ENCODE results near the gene TEX101.
"Not testable (repeated sequence)": the region's sequence is repeated elsewhere in the genome, so short reads cannot be mapped to it uniquely, and the experiment has no call there.

Gene TEX101

GRCh38 chr19:43437284-43437683 lies 22.6 kb downstream of the TEX101 start:
- not testable (repeated sequence) for H3K9ac ChIP-seq (ENCODE audit: low read depth, low read length); H3K27ac ChIP-seq (ENCODE audit: low read depth, low read length); H3K27me3 ChIP-seq (ENCODE audit: control insufficient read depth, insufficient read depth, low read length)

GRCh38 chr19:43437712-43438111 lies 23.0 kb downstream of the TEX101 start:
- Histone ChIP-seq H3K4me1 (ENCODE audit: control insufficient read depth, insufficient read depth, low read length) (no peaks in the 10 kb centered on the region), H3K9ac (ENCODE audit: low read depth, low read length) (no peak overlapping the region), H3K27me3 (ENCODE audit: control insufficient read depth, insufficient read depth, low read length) (no peaks in the 10 kb centered on the region), H3K9me3 (ENCODE audit: control insufficient read depth, insufficient read depth, low read length) (0 out of 2 replicates have a peak, but pooled peaks cover 3% of the 10 kb centered on the region), H3K4me3 (ENCODE audit: low read depth, low read length) (no peak overlapping the region), H3K27ac (ENCODE audit: low read depth, low read length) (no peak overlapping the region), H3K36me3 (ENCODE audit: control insufficient read depth, insufficient read depth, low read length) (no peaks in the 10 kb centered on the region)

More at GRCh38 chr19:43437284-43437683, 22.6 kb downstream of the TEX101 start:
- H3K9me3 ChIP-seq (ENCODE audit: control insufficient read depth, insufficient read depth, low read length); H3K4me3 ChIP-seq (ENCODE audit: low read depth, low read length); H3K4me1 ChIP-seq (ENCODE audit: control insufficient read depth, insufficient read depth, low read length); H3K36me3 ChIP-seq (ENCODE audit: control insufficient read depth, insufficient read depth, low read length): not testable (repeated sequence)

- Histone ChIP-seq H3K4me3 (ENCODE audit: low read depth, low read length) (no peak overlapping the region), H3K4me1 (ENCODE audit: control insufficient read depth, insufficient read depth, low read length) (no peaks in the 10 kb centered on the region), H3K27ac (ENCODE audit: low read depth, low read length) (no peak overlapping the region), H3K9ac (ENCODE audit: low read depth, low read length) (no peak overlapping the region), H3K36me3 (ENCODE audit: control insufficient read depth, insufficient read depth, low read length) (no peaks in the 10 kb centered on the region), H3K27me3 (ENCODE audit: control insufficient read depth, insufficient read depth, low read length) (no peaks in the 10 kb centered on the region), H3K9me3 (ENCODE audit: control insufficient read depth, insufficient read depth, low read length) (0 out of 2 replicates have a peak, but pooled peaks cover 3% of the 10 kb centered on the region)
These were observed 23.8 kb downstream of the TEX101 start for GRCh38 chr19:43438291-43439031.

- no peaks in the 10 kb centered on the region for H3K4me1 ChIP-seq (ENCODE audit: control insufficient read depth, insufficient read depth, low read length)
- 0 out of 2 replicates have a peak, but pooled peaks cover 3% of the 10 kb centered on the region for H3K9me3 ChIP-seq (ENCODE audit: control insufficient read depth, insufficient read depth, low read length)
- no peaks in the 10 kb centered on the region for H3K36me3 ChIP-seq (ENCODE audit: control insufficient read depth, insufficient read depth, low read length)
- H3K9ac ChIP-seq (ENCODE audit: low read depth, low read length), result no peak overlapping the region
- no peak overlapping the region for H3K4me3 ChIP-seq (ENCODE audit: low read depth, low read length)
- no peak overlapping the region for H3K27ac ChIP-seq (ENCODE audit: low read depth, low read length)
- no peaks in the 10 kb centered on the region for H3K27me3 ChIP-seq (ENCODE audit: control insufficient read depth, insufficient read depth, low read length)
These were observed 24.5 kb downstream of the TEX101 start for GRCh38 chr19:43439032-43439708.

- Histone ChIP-seq H3K4me3 (ENCODE audit: low read depth, low read length) (no peak overlapping the region), H3K9me3 (ENCODE audit: control insufficient read depth, insufficient read depth, low read length) (0 out of 2 replicates have a peak, but pooled peaks cover 3% of the 10 kb centered on the region), H3K27ac (ENCODE audit: low read depth, low read length) (no peak overlapping the region), H3K4me1 (ENCODE audit: control insufficient read depth, insufficient read depth, low read length) (no peaks in the 10 kb centered on the region), H3K36me3 (ENCODE audit: control insufficient read depth, insufficient read depth, low read length) (no peaks in the 10 kb centered on the region), H3K9ac (ENCODE audit: low read depth, low read length) (no peak overlapping the region), H3K27me3 (ENCODE audit: control insufficient read depth, insufficient read depth, low read length) (no peaks in the 10 kb centered on the region)
These were observed 25.0 kb downstream of the TEX101 start for GRCh38 chr19:43439709-43440063.

GRCh38 chr19:43441716-43442115 lies 27.0 kb downstream of the TEX101 start:
- Histone ChIP-seq H3K36me3 (ENCODE audit: control insufficient read depth, insufficient read depth, low read length) (no peaks in the 10 kb centered on the region), H3K4me3 (ENCODE audit: low read depth, low read length) (no peak overlapping the region), H3K9ac (ENCODE audit: low read depth, low read length) (no peak overlapping the region), H3K4me1 (ENCODE audit: control insufficient read depth, insufficient read depth, low read length) (no peaks in the 10 kb centered on the region), H3K9me3 (ENCODE audit: control insufficient read depth, insufficient read depth, low read length) (0 out of 2 replicates have a peak, but pooled peaks cover 3% of the 10 kb centered on the region), H3K27ac (ENCODE audit: low read depth, low read length) (no peak overlapping the region), H3K27me3 (ENCODE audit: control insufficient read depth, insufficient read depth, low read length) (no peaks in the 10 kb centered on the region)

GRCh38 chr19:43444091-43444490 lies 29.4 kb downstream of the TEX101 start:
- H3K36me3 ChIP-seq (ENCODE audit: control insufficient read depth, insufficient read depth, low read length); H3K9ac ChIP-seq (ENCODE audit: low read depth, low read length): not testable (repeated sequence)

GRCh38 chr19:43444531-43445287 lies 30.0 kb downstream of the TEX101 start:
- no peak overlapping the region for H3K9ac ChIP-seq (ENCODE audit: low read depth, low read length)
- H3K4me1 ChIP-seq (ENCODE audit: control insufficient read depth, insufficient read depth, low read length), result no peaks in the 10 kb centered on the region
- H3K4me3 ChIP-seq (ENCODE audit: low read depth, low read length), result no peak overlapping the region
- no peaks in the 10 kb centered on the region for H3K27me3 ChIP-seq (ENCODE audit: control insufficient read depth, insufficient read depth, low read length)
- H3K27ac ChIP-seq (ENCODE audit: low read depth, low read length), result no peak overlapping the region
- H3K9me3 ChIP-seq (ENCODE audit: control insufficient read depth, insufficient read depth, low read length), result 0 out of 2 replicates have a peak, but pooled peaks cover 2% of the 10 kb centered on the region
- no peaks in the 10 kb centered on the region for H3K36me3 ChIP-seq (ENCODE audit: control insufficient read depth, insufficient read depth, low read length)

More at GRCh38 chr19:43444091-43444490, 29.4 kb downstream of the TEX101 start:
- H3K4me1 ChIP-seq (ENCODE audit: control insufficient read depth, insufficient read depth, low read length); H3K4me3 ChIP-seq (ENCODE audit: low read depth, low read length); H3K27ac ChIP-seq (ENCODE audit: low read depth, low read length); H3K27me3 ChIP-seq (ENCODE audit: control insufficient read depth, insufficient read depth, low read length); H3K9me3 ChIP-seq (ENCODE audit: control insufficient read depth, insufficient read depth, low read length): not testable (repeated sequence)

- no peak overlapping the region for H3K27ac ChIP-seq (ENCODE audit: low read depth, low read length)
- H3K9ac ChIP-seq (ENCODE audit: low read depth, low read length), result no peak overlapping the region
- H3K36me3 ChIP-seq (ENCODE audit: control insufficient read depth, insufficient read depth, low read length), result no peaks in the 10 kb centered on the region
- H3K4me3 ChIP-seq (ENCODE audit: low read depth, low read length), result no peak overlapping the region
- no peaks in the 10 kb centered on the region for H3K4me1 ChIP-seq (ENCODE audit: control insufficient read depth, insufficient read depth, low read length)
- H3K27me3 ChIP-seq (ENCODE audit: control insufficient read depth, insufficient read depth, low read length), result no peaks in the 10 kb centered on the region
- H3K9me3 ChIP-seq (ENCODE audit: control insufficient read depth, insufficient read depth, low read length), result no peaks in the 10 kb centered on the region
These were observed 30.7 kb downstream of the TEX101 start for GRCh38 chr19:43445426-43445825.

- Histone ChIP-seq H3K4me1 (ENCODE audit: control insufficient read depth, insufficient read depth, low read length) (no peaks in the 10 kb centered on the region), H3K9me3 (ENCODE audit: control insufficient read depth, insufficient read depth, low read length) (no peaks in the 10 kb centered on the region), H3K36me3 (ENCODE audit: control insufficient read depth, insufficient read depth, low read length) (no peaks in the 10 kb centered on the region), H3K9ac (ENCODE audit: low read depth, low read length) (no peak overlapping the region), H3K4me3 (ENCODE audit: low read depth, low read length) (no peak overlapping the region), H3K27ac (ENCODE audit: low read depth, low read length) (no peak overlapping the region), H3K27me3 (ENCODE audit: control insufficient read depth, insufficient read depth, low read length) (no peaks in the 10 kb centered on the region)
These were observed 32.2 kb downstream of the TEX101 start for GRCh38 chr19:43446746-43447489.
